HepG2 (cell line): ENCODE data around the gene HOXC10. TPM values are rescaled to one million over a fixed set of nuclear protein-coding genes. Genes with fewer than 3 reads are reported as not detected.

ENCODE experiments used
- ATAC-seq: fragments of 200-7000 bp; cut with Tn5 transposase; 3 replicates; pipeline ENCODE4 v1.9.1; 2020; ENCODE audit warnings: mild to moderate bottlenecking, moderate library complexity
- BruUV-seq: library from RNA; stranded (reverse); fragments of 400-500 nt; replicated peaks from 2 replicates; lab custom pipeline; 2021; lab: Mats Ljungman, UMichigan
- CTCF ChIA-PET: fragments of 300-600 bp; formaldehyde crosslinking; extraction: SDS; loops from one replicate; lab custom pipeline; 2021; ENCODE audit warnings: low total read pairs, inconsistent platforms, low intra/inter-chr PET ratio; lab: Yijun Ruan, JAX
- POLR2A ChIA-PET: fragments of 350-600 bp; sonication (Branson Sonifier 250); formaldehyde crosslinking; loops from one replicate; lab custom pipeline; 2020; ENCODE audit warnings: antibody characterized with exemption, inconsistent platforms; lab: Yijun Ruan, JAX
- DNase-seq: peaks from one replicate; pipeline ENCODE4 v3.0.0-alpha.2; 2015; ENCODE audit warnings: low spot score
- FAIRE-seq: peaks from 3 replicates; lab custom pipeline; 2011; peaks lifted over from hg19 to GRCh38; lab: Jason Lieb, UNC
- H2AFZ ChIP-seq: one replicate; pipeline ENCODE4 v1.6.1; 2011; ENCODE audit warnings: low read length, inconsistent platforms
- H3K27ac ChIP-seq: fragments of 300-600 bp; 3 replicates; pipeline ENCODE4 v1.8.0; 2011; ENCODE audit warnings: mixed run types, mild to moderate bottlenecking, mixed read lengths, low read length, inconsistent platforms; ENCODE audit not compliant: insufficient read depth; ENCODE audit errors: extremely low read length
- H3K27me3 ChIP-seq, 2 experiments: fragments of 200-600 bp in 1 of 2; 2 replicates in 1 of 2; 3 replicates in 1 of 2; pipeline versions ENCODE4 v1.6.0 to v1.8.0; 2011; ENCODE audit warnings: low read length in 2 of 2, mild to moderate bottlenecking in 2 of 2, moderate library complexity in 2 of 2, inconsistent platforms in 1 of 2; ENCODE audit not compliant: insufficient read depth in 2 of 2, control insufficient read depth in 1 of 2
- H3K36me3 ChIP-seq, 2 experiments: fragments of 200-600 bp in 1 of 2; replicated peaks in 1 of 2; 2 replicates in 1 of 2; 3 replicates in 1 of 2; pipeline versions ENCODE4 v1.5.1 to v1.8.0; 2011; ENCODE audit warnings: low read length in 2 of 2, inconsistent platforms in 1 of 2; ENCODE audit not compliant: insufficient read depth in 2 of 2, control insufficient read depth in 1 of 2
- H3K4me1 ChIP-seq: 2 replicates; pipeline ENCODE4 v1.5.1; 2012; ENCODE audit warnings: low read length, inconsistent platforms; ENCODE audit not compliant: insufficient read depth
- H3K4me2 ChIP-seq: 2 replicates; pipeline ENCODE4 v1.6.0; 2011; ENCODE audit warnings: low read depth, low read length, inconsistent platforms
- H3K4me3 ChIP-seq, 3 experiments: fragments of 200-600 bp in 1 of 3; sonication (generic), shearing (Covaris generic) in 1 of 3; replicated peaks in 1 of 3; 2 replicates each; pipeline ENCODE4 v1.5.1; 2011 to 2016; ENCODE audit warnings: low read length in 3 of 3, inconsistent platforms in 2 of 3, low read depth in 2 of 3, mild to moderate bottlenecking in 2 of 3, control low read depth in 1 of 3, mixed read lengths in 1 of 3; ENCODE audit not compliant: insufficient read depth in 1 of 3
- H3K79me2 ChIP-seq: one replicate; pipeline ENCODE4 v1.6.1; 2011; ENCODE audit warnings: low read length, inconsistent platforms; ENCODE audit not compliant: insufficient read depth
- H3K9ac ChIP-seq: 2 replicates; pipeline ENCODE4 v1.6.0; 2011; ENCODE audit warnings: mild to moderate bottlenecking, low read depth, low read length, inconsistent platforms; ENCODE audit not compliant: insufficient read depth
- H3K9me3 ChIP-seq: 2 replicates; pipeline ENCODE4 v1.5.1; 2012; ENCODE audit warnings: mild to moderate bottlenecking, low read length
- H4K20me1 ChIP-seq: 2 replicates; pipeline ENCODE4 v1.6.0; 2011; ENCODE audit warnings: inconsistent platforms, mild to moderate bottlenecking, low read length, moderate library complexity; ENCODE audit not compliant: insufficient read depth
- CEBPG ChIP-seq: IDR thresholded peaks from 2 replicates; pipeline ENCODE4 v1.6.1; 2016
- GRHL1 ChIP-seq: sonication (generic); formaldehyde crosslinking; conservative IDR thresholded peaks from 2 replicates; pipeline ENCODE4 v1.8.0; 2022; ENCODE audit warnings: missing genetic modification reagents
- KMT2A ChIP-seq: sonication (generic); formaldehyde crosslinking; IDR thresholded peaks from 2 replicates; pipeline ENCODE4 v1.4.0; 2020; ENCODE audit warnings: missing genetic modification reagents
- MED13 ChIP-seq: sonication (generic); formaldehyde crosslinking; IDR thresholded peaks from 2 replicates; pipeline ENCODE4 v1.5.0; 2020; ENCODE audit warnings: missing genetic modification reagents
- MTA3 ChIP-seq: sonication (generic); formaldehyde crosslinking; IDR thresholded peaks from 2 replicates; pipeline ENCODE4 v1.4.0; 2020; ENCODE audit warnings: missing genetic modification reagents
- SALL2 ChIP-seq: sonication (generic); formaldehyde crosslinking; IDR thresholded peaks from 2 replicates; pipeline ENCODE4 v1.8.1; 2023; ENCODE audit warnings: mild to moderate bottlenecking, missing genetic modification reagents, inconsistent platforms
- SOX13 ChIP-seq, 3 experiments: fragments of 450-650 bp in 1 of 3; sonication (generic) in 1 of 3; formaldehyde crosslinking in 1 of 3; IDR thresholded peaks in 2 of 3; conservative IDR thresholded peaks in 1 of 3; 2 replicates each; pipeline versions ENCODE4 v1.5.0 to v1.6.1; 2016 to 2020; ENCODE audit warnings: antibody characterized with exemption in 1 of 3, mild to moderate bottlenecking in 1 of 3, missing compliant biosample characterization in 1 of 3, missing genetic modification reagents in 1 of 3, moderate library complexity in 1 of 3
- SRSF9 ChIP-seq: fragments of 200-400 bp; formaldehyde crosslinking; IDR thresholded peaks from 2 replicates; pipeline ENCODE4 v1.6.1; 2018; ENCODE audit warnings: borderline replicate concordance, mild to moderate bottlenecking, low read depth, low read length; ENCODE audit not compliant: insufficient read depth, poor library complexity, severe bottlenecking
- XRCC5 ChIP-seq: fragments of 200-400 bp; formaldehyde crosslinking; optimal IDR thresholded peaks from 2 replicates; pipeline ENCODE3; 2017; ENCODE audit warnings: mild to moderate bottlenecking, low read length
- ZNF230 ChIP-seq: sonication (generic); formaldehyde crosslinking; IDR thresholded peaks from 2 replicates; pipeline ENCODE4 v1.4.0; 2020; ENCODE audit warnings: mild to moderate bottlenecking, missing genetic modification reagents
- ZNF451 ChIP-seq: sonication (generic); formaldehyde crosslinking; IDR thresholded peaks from 2 replicates; pipeline ENCODE4 v1.5.0; 2020; ENCODE audit warnings: mild to moderate bottlenecking, missing genetic modification reagents
- ZNF547 ChIP-seq: sonication (generic); formaldehyde crosslinking; IDR thresholded peaks from 2 replicates; pipeline ENCODE4 v1.5.1; 2020; ENCODE audit warnings: mild to moderate bottlenecking, missing genetic modification reagents
- WGBS: methylation state at CpG from one replicate; pipeline ENCODE4 v1.1.6; 2017; ENCODE audit warnings: low lambda C conversion rate; 5-methylcytosine and 5-hydroxymethylcytosine counted together
- in situ Hi-C: cut with HindIII; loops from 2 replicates; pipeline ENCODE4 v1.10.0; 2017; ENCODE audit warnings: low pct_unique_long_range_greater_than_20kb; ENCODE audit not compliant: extremely low pct_ligation_motif_present
- intact Hi-C: fragments of 100-400 bp; cut with micrococcal nuclease; formaldehyde crosslinking; loops from one replicate; pipeline ENCODE4 v1.10.0; 2022; ENCODE audit not compliant: unreplicated experiment
- polyA plus RNA-seq, 8 experiments: library from polyadenylated mRNA; depleted of rRNA in 3 of 8; stranded (reverse) in 7 of 8; unstranded in 1 of 8; fragments of >200 nt; fragmentation: Illumina TruSeq in 4 of 8; extraction: Trizol in 4 of 8; gene quantifications; 2 replicates each; pipeline versions ENCODE4 v1.2.1 to v1.2.3, GENCODE V29; 2011 to 2016; ENCODE audit warnings: low read depth in 4 of 8, missing spikeins in 1 of 8, mixed read lengths in 1 of 8; ENCODE audit not compliant: insufficient read depth in 1 of 8
- total RNA-seq, 5 experiments: library from RNA; depleted of rRNA; stranded (reverse); fragments of >200 nt; fragmentation: Illumina TruSeq; extraction: Trizol; gene quantifications; 2 replicates each; pipeline ENCODE4 v1.2.3, GENCODE V29; 2016; ENCODE audit warnings: low read depth in 1 of 5
- TF ChIP-seq, protein P1 (sequence below): sonication (generic); formaldehyde crosslinking; IDR thresholded peaks from 2 replicates; pipeline ENCODE4 v1.8.0; 2022; ENCODE audit warnings: mild to moderate bottlenecking, missing genetic modification reagents; ENCODE audit not compliant: insufficient replicate concordance

Gene HOXC10
- total and polyA plus RNA-seq, 2 of the 13 experiments (the other 11 are each of a cell fraction or from before 2014, with no cell fraction given) = not detected

GRCh38 chr12:54029529-54030441, 44.8 kb downstream of the HOXC10 start:
- 53% methylated on average over 50 of the region's 53 CpGs for WGBS
- BruUV-seq = no TSS peak
- Histone ChIP-seq H3K36me3 (no peaks in the 10 kb centered on the region), H2AFZ (no peak overlapping the region), H3K9ac (no peak overlapping the region), H3K79me2 (no peaks in the 10 kb centered on the region), H3K4me3 (no peak overlapping the region), H4K20me1 (no peaks in the 10 kb centered on the region), H3K27me3 (peaks cover 4 to 85% of the 10 kb centered on the region in 2 experiments; a peak in 4 of 5 replicates), H3K4me2 (no peak overlapping the region), H3K9me3 (no peaks in the 10 kb centered on the region), H3K4me1 (peaks cover 7% of the 10 kb centered on the region; the same call in 1 of the 2 replicates), H3K27ac (no peak overlapping the region)
- POLR2A ChIA-PET = no interaction called here
- intact Hi-C loops = loop anchor here (5.0 kb wide), 1 partner anchor 108 kb away; no protein-coding TSS in a partner anchor
- ATAC-seq = no peak
- CTCF ChIA-PET = no interaction called here
- TF ChIP-seq SALL2 (CRISPR knock-in tag) (no peak), KMT2A (no peak), SRSF9 (no peak), MTA3 (no peak), MED13 (CRISPR knock-in tag) (no peak), XRCC5 (no peak), GRHL1 (CRISPR knock-in tag) (no peak), SOX13 (IDR thresholded peaks at IDR 0.05) (no peak), SOX13 (CRISPR knock-in tag; conservative IDR thresholded peaks at IDR 0.05 in 1 of 2, IDR thresholded peaks at IDR 0.05 in 1 of 2) (no peak), ZNF547 (no peak), ZNF230 (CRISPR knock-in tag) (no peak), ZNF451 (CRISPR knock-in tag) (no peak), CEBPG (CRISPR knock-in tag) (no peak)
- TF ChIP-seq, protein P1, sequence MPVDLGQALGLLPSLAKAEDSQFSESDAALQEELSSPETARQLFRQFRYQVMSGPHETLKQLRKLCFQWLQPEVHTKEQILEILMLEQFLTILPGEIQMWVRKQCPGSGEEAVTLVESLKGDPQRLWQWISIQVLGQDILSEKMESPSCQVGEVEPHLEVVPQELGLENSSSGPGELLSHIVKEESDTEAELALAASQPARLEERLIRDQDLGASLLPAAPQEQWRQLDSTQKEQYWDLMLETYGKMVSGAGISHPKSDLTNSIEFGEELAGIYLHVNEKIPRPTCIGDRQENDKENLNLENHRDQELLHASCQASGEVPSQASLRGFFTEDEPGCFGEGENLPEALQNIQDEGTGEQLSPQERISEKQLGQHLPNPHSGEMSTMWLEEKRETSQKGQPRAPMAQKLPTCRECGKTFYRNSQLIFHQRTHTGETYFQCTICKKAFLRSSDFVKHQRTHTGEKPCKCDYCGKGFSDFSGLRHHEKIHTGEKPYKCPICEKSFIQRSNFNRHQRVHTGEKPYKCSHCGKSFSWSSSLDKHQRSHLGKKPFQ (CRISPR knock-in tag) = no peak
- FAIRE-seq = no peak
- in situ Hi-C loops = loop anchor here (5.0 kb wide), 2 partner anchors 103 to 163 kb away; no protein-coding TSS in a partner anchor
- no peak for DNase-seq
